ENCODE results near the gene OLIG1.

GRCh38 chr21:33105088-33105487 lies 35.1 kb downstream of the OLIG1 start:
- TF ChIP-seq CTCF (IDR thresholded peaks at IDR 0.05; ENCODE audit: low read depth, low read length, poor library complexity, severe bottlenecking) (no peak), EZH2phosphoT487 (IDR thresholded peaks at IDR 0.05; ENCODE audit: borderline replicate concordance, low read length) (no peak)

Measured in DOHH2 (cell line).